ENCODE results near the gene PNPLA2. TPM values are rescaled to one million over a fixed set of nuclear protein-coding genes. Genes with fewer than 3 reads are reported as not detected.

PNPLA2 gene
- total and polyA plus RNA-seq, 10 of the 15 experiments (the other 5 are each of a cell fraction or from before 2014, with no cell fraction given), result 0.19 to 34.0 (median 8.1) TPM

DNA sequence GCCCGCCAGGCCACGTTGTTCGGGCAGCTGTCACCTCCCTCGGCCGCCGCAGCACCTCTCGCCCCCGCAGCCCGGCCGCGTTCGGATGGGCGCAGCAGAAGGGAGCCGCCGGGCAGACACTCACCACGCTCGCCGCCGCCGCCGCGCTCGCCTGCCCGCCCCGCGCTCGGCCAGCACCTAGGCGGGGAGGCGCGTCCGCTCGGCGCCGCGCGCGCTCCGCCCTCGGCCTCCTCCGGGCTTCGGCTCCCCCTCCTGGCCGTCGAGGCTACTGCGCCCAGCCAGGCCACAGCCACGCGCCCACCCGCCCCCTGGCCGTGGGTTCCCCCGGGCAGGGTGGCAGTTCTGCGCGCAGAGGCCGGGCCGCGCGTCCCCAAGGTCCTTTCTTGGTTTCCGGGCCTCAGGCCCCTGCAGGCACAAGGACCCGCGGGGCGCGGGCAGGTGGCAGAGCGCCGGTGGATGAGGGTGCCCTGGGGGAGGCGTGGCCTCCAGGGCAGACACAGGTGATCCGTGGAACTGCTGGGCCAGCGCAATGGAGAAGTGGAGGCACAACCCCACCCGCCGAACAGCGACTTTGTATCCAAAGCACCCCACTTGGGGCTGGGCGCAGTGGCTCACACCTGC is 20.5 kb upstream of the PNPLA2 start, which contains the start of gene SLC25A22 (continued):
- TF ChIP-seq HCFC1 (IDR thresholded peaks at IDR 0.05; ENCODE audit: low read length) (no peak), ZBTB11 (CRISPR knock-in tag; IDR thresholded peaks at IDR 0.05) (no peak), SMAD1 (IDR thresholded peaks at IDR 0.05; ENCODE audit: low read depth, partially characterized antibody) (no peak), SREBF1 (IDR thresholded peaks at IDR 0.05; ENCODE audit: low read length) (no peak), POLR2AphosphoS2 (IDR thresholded peaks at IDR 0.05; ENCODE audit: low read depth, low read length) (no peak; the same call in 1 of the 2 replicates), YY1 (IDR thresholded peaks at IDR 0.05; ENCODE audit: low read depth, low read length) (no peak; the same call in 1 of the 2 replicates), RELA (IDR thresholded peaks at IDR 0.05; ENCODE audit: borderline replicate concordance, partially characterized antibody) (peak; percentile 64), ZNF384 (IDR thresholded peaks at IDR 0.05; ENCODE audit: borderline replicate concordance, low read depth, low read length) (no peak), ELK1 (IDR thresholded peaks at IDR 0.05; ENCODE audit: low read depth, low read length) (no peak), NFXL1 (IDR thresholded peaks at IDR 0.05; ENCODE audit: borderline replicate concordance) (no peak), PAX8 (IDR thresholded peaks at IDR 0.05) (no peak), KDM1A (IDR thresholded peaks at IDR 0.05; ENCODE audit: borderline replicate concordance) (no peak), HDAC2 (IDR thresholded peaks at IDR 0.05) (no peak), IKZF1 (conservative IDR thresholded peaks at IDR 0.05) (peak; percentile 36; the same call in 1 of the 2 replicates)
- TF ChIP-seq, protein P1, sequence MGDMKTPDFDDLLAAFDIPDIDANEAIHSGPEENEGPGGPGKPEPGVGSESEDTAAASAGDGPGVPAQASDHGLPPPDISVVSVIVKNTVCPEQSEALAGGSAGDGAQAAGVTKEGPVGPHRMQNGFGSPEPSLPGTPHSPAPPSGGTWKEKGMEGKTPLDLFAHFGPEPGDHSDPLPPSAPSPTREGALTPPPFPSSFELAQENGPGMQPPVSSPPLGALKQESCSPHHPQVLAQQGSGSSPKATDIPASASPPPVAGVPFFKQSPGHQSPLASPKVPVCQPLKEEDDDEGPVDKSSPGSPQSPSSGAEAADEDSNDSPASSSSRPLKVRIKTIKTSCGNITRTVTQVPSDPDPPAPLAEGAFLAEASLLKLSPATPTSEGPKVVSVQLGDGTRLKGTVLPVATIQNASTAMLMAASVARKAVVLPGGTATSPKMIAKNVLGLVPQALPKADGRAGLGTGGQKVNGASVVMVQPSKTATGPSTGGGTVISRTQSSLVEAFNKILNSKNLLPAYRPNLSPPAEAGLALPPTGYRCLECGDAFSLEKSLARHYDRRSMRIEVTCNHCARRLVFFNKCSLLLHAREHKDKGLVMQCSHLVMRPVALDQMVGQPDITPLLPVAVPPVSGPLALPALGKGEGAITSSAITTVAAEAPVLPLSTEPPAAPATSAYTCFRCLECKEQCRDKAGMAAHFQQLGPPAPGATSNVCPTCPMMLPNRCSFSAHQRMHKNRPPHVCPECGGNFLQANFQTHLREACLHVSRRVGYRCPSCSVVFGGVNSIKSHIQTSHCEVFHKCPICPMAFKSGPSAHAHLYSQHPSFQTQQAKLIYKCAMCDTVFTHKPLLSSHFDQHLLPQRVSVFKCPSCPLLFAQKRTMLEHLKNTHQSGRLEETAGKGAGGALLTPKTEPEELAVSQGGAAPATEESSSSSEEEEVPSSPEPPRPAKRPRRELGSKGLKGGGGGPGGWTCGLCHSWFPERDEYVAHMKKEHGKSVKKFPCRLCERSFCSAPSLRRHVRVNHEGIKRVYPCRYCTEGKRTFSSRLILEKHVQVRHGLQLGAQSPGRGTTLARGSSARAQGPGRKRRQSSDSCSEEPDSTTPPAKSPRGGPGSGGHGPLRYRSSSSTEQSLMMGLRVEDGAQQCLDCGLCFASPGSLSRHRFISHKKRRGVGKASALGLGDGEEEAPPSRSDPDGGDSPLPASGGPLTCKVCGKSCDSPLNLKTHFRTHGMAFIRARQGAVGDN (IDR thresholded peaks at IDR 0.05), result 0 out of 2 replicates have a peak, but pooled peaks have one; percentile 32
- TF ChIP-seq, protein P2, sequence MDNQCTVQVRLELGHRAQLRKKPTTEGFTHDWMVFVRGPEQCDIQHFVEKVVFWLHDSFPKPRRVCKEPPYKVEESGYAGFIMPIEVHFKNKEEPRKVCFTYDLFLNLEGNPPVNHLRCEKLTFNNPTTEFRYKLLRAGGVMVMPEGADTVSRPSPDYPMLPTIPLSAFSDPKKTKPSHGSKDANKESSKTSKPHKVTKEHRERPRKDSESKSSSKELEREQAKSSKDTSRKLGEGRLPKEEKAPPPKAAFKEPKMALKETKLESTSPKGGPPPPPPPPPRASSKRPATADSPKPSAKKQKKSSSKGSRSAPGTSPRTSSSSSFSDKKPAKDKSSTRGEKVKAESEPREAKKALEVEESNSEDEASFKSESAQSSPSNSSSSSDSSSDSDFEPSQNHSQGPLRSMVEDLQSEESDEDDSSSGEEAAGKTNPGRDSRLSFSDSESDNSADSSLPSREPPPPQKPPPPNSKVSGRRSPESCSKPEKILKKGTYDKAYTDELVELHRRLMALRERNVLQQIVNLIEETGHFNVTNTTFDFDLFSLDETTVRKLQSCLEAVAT (IDR thresholded peaks at IDR 0.05), result no peak
- TF ChIP-seq, protein P3, sequence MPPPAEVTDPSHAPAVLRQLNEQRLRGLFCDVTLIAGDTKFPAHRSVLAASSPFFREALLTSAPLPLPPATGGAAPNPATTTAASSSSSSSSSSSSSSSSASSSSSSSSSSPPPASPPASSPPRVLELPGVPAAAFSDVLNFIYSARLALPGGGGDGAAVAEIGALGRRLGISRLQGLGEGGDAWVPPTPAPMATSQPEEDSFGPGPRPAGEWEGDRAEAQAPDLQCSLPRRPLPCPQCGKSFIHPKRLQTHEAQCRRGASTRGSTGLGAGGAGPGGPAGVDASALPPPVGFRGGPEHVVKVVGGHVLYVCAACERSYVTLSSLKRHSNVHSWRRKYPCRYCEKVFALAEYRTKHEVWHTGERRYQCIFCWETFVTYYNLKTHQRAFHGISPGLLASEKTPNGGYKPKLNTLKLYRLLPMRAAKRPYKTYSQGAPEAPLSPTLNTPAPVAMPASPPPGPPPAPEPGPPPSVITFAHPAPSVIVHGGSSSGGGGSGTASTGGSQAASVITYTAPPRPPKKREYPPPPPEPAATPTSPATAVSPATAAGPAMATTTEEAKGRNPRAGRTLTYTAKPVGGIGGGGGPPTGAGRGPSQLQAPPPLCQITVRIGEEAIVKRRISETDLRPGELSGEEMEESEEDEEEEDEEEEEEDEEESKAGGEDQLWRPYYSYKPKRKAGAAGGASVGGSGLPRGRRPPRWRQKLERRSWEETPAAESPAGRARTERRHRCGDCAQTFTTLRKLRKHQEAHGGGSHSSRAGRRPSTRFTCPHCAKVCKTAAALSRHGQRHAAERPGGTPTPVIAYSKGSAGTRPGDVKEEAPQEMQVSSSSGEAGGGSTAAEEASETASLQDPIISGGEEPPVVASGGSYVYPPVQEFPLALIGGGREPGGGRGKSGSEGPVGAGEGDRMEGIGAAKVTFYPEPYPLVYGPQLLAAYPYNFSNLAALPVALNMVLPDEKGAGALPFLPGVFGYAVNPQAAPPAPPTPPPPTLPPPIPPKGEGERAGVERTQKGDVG (CRISPR knock-in tag; IDR thresholded peaks at IDR 0.05), result no peak

All from GM12878 (cell line).